Activated CD4-positive, alpha-beta T cell treated with anti-CD3 and anti-CD28 coated beads, Interleukin-10, Interleukin-2, amounts not matched to agents 100 ng/mL and 50 ng/mL, durations not matched to agents 16 hours and 8 hours (primary cell): ENCODE data around the gene NSMCE3.
"Not testable (repeated sequence)": the region's sequence is repeated elsewhere in the genome, so short reads cannot be mapped to it uniquely, and the experiment has no call there.

Experiments
- DNase-seq: peaks from one replicate; pipeline ENCODE4 v3.0.0-alpha.2; 2020

NSMCE3 gene

DNA sequence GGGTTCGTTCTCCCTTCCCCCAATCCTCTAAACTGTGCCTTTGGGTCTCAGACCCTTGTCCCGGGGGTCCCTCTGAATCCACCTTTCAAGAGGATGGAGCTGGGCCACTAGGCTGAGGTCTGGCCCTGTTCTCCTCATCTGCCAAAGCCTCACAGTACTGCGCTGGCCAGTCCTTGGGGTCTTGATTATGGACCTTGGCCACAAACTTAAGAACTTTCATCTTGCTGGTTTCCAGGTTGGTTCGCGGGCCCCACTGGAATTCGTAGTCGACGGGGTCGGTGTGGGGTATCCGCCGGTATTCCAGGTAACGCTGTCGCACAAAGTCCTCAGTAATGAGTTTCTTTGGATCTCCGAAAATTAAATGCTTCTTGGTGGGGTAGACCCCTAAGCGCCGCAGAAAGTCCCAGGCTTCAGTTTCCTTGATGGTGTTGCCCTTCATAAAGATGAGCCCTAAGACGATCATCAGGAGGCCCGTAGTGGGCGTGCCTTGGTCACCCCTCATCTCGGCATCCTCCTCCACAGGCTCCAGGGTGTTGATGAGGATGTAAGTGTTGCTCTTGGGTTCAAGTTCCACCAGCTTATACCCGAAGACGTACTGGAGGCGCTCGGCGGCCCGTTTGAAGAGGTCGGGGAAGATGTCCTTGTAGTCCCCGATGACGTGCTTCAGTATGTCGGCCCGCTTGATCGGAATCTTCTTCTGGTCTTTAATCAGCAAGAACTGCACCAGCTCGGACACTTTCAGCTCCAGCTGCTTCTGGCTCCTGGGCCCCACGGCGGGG lies 727 bp downstream of the NSMCE3 start:
- peak; percentile 50 for DNase-seq

DNA sequence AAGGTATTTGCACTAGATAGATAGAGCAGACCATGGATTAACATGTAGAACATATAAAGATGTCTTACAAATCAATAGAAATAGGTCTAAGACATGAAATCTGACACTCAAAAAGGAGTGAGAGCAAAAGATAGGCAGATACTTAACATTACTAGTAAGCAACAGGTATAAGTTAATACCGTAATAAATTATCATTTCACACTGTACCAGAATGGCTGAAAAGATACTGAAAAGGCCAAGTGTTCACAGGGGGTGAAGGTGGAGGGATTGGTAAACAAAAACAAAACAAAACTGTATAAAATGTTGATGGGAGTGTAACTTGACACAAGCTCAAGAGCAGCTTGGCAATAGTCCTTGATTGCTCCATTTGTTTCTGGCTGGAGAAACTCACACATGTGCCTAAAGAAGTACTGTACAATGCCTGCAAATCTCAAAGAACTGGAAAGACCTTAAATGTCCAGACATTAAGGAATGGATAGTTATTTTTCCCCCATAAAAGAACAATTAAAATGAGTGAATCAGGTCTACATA lies 3.5 kb downstream of the NSMCE3 start:
- no peak for DNase-seq

DNA sequence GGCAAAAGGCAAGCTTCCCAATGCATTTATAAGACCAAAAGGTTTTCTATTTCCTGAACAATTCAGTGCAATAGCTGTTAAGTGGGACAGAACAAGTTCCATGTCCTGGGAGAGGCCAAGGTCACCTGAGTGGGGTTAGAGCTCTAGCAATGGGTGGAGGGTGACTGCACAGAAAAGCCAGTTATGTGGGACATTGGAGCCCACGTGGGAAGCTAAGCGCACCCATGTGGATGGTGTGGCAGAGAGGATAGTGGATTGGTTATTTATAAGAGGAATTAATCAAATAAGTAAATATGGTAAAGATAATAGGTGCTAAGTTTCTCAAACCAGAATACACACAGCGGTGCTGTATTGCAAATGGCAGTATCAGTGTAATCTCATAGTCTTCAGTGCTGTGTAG lies 6.3 kb downstream of the NSMCE3 start:
- DNase-seq: no peak

DNA sequence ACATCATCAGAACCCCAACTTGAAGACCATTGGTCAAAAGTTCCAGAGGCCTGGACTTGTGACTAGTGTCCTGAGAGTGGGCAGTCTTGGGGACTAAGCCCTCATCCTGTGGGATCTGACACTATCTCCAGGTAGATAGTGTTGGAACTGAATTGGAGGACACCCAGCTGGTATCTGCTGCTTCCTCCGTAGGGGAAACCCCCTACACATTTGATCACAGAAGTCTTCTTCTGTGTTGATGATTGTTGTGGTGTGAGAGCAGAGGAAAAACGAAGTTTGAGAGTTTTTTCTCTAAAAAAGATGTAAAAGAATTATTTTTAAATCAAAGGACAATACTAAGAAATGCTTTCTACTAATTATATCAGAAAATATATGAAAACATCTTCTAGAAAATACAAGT lies 6.9 kb downstream of the NSMCE3 start:
- no peak for DNase-seq

DNA sequence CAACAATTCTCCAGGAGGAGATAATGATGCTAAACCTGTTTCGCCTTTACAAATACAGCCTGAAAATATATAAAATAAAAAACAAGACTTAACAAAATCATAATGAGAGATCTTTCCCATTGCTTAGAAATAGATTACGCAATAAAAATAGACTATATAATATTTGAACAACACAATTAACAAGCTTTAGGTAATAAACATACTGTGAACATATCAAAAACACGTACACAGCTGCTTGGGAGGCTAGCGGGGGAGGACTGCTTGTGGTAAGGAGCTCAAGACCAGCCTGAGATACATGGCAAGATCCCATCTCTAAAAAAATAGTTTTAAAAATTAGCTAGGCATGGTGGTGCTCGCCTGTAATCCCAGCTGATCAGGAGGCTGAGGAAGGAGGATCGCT lies 8.7 kb downstream of the NSMCE3 start:
- DNase-seq: no peak

DNA sequence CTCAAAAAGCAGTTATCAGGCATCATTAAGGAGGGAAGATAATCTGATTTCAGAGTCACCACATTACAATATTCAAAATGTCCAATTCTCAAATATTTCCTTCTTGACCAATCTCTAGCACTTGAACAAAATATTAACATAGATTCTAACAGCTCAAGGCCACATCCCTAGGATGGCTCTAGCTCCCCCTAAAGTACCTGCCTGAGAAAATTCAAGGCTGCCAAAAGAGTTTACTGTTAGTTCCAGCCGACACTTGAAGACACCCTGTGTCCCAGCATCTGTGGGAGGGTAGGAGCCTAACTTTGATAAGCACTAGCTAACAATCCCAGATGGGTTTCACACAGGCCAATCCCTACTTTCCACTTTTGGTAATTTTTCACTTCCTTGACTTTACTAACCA lies 10.4 kb downstream of the NSMCE3 start:
- DNase-seq: no peak

DNA sequence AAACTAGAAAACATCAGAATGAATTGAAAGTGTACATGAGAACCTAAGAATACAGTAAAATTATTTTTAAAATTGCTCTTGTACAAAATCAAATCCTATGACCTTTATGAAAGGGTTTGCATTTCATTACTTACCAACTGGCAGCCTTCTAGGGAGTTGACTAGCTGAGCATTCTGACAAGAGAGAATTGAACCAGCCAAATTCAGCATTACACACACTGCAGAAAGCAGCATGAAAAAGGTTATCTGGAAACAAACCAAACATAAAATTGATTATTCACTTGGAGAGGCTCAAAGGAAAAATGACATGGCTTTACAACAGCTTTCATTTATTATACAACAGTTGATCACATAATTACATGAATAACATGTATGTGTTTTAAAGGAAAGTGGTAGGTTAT lies 17.4 kb downstream of the NSMCE3 start:
- DNase-seq: no peak

DNA sequence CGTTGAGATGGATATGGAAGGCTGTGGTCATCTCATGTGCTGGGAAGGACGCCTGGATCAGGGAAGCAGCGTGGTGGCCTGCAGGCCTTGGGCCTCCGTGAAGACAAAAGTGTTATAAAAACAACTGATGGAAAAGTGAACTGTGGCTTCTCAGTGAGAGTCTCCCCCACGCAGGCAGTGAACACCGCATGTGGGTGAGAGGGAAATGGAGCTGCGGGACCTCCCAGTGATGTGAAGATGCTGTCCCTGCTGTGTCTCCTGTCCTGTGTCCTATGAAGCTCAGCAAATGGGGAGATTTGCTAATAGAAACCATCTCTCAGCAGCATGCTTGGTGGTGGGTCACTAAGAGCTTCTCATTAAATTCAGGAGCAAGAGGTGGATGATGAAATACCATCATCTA lies 25.1 kb downstream of the NSMCE3 start:
- no peak for DNase-seq

DNA sequence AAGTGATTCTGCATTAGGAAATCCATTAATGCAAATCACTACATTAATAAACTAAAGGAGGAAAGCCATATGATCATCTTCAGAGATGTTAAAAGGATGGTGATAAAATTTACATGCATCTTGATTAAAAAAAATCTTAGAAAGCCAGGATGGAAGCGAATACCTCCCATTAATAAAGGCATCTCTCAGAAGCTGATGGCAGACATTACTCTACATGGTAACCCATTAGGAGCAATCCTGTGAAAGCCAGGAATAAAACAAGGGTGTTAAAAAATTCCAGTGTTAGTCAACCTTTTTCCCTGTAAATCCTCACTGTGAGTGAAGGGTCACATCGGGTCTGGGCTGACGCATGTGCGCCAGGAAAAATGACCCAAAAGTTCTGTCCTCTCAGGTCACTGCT lies 25.5 kb downstream of the NSMCE3 start:
- no peak for DNase-seq

DNA sequence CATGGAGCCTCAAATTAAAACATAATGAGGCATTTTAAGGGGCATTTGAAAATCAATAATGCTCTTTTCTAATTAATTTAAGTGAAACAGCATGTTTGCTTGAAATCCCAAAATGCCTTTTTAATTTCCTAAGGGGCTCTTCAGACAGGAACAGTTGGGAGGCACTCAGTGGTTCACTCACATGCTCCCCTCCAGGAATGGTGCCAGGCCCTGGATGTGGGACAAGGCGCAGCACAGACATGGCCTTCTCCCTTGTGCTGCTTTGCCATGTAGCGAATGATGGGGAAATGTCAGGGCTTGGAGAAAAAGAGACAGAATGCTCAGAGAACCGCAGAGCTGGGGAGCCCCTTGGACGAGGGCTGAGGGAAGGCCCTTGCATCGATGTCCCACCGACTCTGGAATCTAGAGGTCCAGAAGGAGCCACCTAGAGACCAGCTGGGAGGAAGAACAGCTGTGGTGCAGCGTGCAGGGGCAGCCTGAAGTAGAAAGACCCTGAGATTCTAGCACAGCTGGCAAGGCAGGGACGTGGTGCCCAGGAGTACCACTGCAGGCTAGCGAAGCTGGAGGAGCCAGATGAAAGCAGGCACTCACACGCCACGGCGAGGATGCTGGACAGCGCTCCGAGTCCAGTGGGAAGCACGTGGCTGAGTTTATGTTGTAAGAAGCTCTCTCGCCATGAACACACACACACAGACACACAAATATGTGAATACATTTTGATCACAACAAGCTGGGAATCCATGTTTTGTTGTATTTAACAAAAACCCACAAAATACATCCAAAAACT lies 27.0 kb downstream of the NSMCE3 start:
- no peak for DNase-seq

DNA sequence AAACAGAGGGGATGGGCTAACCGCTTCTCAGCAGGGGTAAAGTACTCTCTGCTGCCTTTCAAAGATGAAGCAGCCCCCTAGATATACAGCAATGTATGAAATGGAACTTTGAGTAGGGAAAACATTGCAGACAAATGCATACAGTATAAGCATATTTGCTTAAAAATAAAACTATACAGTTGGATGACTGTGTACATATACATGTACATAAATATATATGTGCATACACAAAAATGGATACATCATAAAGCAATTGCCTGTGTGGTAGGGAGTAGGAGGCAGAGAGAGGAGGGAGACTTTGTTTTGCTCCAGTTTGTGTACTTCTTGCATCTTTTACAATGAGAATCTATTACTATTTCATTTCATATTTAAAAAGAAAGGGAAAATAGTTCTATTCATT lies 28.4 kb downstream of the NSMCE3 start:
- no peak for DNase-seq

DNA sequence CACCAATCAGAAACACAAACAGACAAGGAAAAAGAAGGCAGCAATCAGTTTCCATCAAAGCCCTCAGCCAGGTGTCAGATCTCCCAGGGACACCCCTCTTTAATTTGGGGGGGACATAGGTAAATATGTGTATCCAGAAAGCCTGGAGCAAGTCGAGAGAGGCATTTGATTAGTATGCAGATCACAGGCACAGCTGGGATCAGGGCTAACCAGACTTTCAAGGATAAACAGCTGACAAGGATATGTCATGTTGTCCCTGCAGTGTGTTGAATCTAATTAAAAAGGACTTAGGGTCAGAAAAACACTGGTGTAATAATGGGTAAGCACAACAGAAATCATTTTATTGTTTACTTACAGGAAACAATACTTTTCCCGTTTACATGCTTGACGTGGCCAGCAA lies 30.2 kb downstream of the NSMCE3 start:
- DNase-seq: no peak

DNA sequence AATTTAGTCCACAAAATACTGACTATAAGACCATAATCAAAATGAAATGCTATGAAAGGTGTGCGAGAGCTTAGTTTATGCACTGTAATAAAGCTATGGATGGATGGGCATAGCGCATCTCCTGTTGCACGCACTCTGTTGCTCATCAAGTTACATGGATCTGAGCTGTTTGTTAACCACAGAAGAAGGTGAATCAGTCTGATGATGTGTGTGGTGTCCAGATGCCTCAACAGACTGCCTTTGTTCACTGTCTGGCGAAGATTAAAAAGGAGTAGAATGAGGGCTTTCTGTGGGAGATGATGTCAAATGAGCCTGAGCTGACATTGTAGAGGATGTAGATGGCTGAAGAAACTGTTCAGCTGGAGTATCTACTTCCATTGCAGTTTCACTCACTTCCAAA lies 36.1 kb downstream of the NSMCE3 start:
- DNase-seq: no peak

DNA sequence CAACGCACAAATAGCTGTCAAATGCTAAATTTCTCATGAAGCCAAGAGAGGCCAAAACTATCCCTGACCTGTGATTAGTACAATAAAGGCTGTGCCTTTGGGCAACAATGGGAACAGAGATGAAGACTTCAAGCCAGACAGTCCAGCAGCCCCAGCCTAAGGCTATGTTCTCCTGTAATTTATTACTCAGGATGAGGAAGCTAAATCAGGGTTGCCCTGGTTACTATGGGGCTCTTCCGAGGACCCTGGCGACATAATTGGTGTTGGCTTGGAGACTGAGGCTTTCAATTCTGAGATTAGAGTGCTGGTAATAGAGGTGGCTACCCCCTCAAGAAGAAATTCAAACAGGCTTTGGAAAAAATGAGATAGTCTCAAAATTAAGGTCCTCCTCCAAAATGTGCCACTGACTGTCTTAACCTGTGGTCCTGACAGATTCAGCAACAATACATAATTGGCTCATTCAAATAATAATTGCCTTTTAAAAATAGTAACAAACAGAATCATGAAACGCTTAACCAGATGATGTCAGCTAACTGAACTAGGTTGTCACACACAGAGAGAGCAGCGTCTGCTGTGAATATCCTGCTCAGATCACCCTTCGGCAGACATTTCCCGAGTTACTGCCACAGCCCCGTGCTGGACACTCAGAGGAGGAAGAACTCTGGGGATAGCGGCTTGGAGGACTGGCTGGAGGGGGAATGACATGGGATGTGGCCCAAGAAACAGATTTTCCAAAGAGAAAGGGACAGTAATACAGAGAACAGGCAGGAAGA lies 43.0 kb downstream of the NSMCE3 start:
- DNase-seq: no peak

DNA sequence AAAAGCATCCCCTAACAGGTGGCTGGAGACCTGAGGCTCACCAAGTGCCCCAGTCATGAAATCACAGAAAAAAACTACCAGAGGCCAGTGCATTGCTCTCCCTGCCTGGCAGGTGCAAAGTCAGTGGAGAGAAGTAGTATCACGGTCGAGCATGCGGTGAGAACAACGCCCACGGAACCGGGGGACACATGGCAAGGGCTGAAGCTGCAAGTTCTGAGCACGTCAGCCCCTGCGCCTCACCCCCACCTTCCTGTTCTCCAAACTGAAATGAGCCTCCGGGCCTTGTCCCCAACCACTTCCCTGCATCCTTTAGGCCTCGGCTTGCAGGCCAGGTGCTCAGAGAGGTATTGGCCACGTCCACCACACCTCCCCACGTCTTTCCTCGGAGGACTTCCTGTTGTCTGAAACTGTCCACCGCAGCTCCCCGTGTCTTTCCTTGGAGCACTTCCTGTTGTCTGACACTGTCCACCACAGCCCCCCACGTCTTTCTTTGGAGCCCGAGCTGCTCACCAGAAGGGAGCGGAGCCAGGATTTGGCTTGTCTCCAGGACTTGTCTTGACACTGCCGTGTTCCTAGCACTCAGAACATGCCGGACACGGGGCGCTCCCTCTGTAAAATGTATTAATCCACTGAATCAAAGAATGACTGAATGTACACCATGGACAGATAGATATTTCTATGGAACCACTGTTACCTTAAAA lies 43.9 kb downstream of the NSMCE3 start:
- no peak for DNase-seq

DNA sequence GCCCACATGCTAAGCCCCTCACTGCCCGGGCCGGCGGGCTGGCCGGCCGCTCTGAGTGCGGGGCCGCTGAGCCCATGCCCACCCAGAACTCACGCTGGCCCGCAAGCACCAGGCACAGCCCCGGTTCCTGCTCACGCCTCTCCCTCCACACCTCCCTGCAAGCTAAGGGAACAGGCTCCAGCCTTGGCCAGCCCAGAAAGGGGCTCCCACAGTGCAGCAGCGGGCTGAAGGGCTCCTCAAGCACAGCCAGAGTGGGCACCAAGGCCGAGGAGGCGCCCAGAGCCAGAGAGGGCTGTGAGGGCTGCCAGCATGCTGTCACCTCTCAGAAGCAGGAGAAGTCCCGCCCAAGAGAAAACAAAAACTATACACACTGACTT lies 44.6 kb downstream of the NSMCE3 start:
- DNase-seq: not testable (repeated sequence)

DNA sequence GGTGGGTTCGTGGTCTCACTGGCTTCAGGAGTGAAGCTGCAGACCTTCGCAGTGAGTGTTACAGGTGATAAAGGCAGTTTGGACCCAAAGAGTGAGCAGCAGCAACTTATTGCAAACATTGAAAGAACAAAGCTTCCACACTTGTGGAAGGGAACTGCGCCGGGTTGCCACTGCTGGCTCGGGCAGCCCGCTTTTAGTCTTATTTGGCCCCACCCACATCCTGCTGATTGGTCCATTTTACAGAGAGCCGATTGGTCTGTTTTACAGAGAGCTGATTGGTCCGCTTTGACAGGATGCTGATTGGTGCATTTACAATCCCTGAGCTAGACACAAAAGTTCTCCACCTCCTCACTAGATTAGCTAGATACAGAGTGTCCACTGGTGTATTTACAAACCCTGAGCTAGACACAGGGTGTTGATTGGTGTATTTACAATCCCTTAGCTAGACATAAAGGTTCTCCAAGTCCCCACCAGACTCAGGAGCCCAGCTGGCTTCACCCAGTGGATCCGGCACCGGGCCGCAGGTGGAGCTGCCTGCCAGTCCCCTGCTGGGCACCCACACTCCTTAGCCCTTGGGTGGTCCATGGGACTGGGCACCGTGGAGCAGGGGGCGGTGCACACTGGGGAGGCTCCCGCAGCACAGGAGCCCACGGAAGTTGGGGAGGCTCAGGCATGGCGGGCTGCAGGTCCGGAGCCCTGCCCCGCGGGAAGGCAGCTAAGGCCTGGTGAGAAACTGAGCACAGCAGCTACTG lies 45.2 kb downstream of the NSMCE3 start:
- DNase-seq: not testable (repeated sequence)

DNA sequence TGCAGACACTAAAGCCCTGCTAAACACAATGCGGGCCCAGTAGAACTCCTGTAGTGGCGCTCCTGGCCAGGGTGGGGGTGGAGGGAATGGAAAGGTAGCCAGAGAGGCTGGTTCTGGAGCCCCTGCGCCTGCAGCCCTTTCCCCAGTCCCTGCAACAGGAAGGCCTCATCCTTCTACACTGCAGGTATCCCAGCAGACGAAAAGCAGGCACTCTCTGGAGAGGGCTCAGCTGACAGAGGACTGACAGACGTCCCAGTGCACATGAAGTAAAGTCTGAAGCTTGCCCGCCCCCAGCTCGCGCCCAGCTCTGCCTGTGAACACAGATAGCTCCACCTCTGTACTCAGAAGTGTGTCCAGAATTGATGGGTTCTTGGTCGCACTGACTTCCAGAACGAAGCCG lies 46.0 kb downstream of the NSMCE3 start:
- no peak for DNase-seq

DNA sequence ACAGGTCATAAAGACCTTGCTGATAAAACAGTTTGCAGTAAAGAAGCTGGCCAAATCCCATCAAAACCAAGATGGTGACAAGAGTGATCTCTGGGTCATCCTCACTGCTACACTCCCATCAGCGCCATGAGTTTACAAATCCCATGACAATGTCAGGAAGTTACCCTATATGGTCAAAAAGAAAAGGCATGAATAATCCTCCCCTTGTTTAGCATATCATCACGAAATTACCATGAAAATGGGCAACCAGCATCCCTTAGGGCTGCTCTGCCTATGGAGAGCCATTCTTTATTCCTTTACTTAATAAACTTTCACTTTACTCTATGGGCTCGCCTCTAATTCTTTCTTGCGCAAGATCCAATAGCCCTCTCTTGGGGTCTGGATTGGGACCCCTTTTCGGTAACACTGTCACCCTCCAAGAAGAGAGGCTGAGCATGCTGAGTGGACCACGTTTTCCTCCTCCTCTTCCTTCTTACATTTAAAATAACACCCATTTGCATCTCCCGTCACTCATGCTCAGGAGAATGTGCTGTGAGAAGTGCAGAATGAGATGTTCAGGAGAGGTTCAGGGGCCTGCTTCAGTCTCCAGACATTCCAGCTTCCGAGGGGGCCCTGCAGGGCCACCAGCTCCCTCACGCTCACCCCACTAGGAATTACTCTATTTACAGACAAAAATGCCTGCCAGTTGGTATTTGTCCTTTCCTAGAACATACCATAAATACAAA lies 47.3 kb downstream of the NSMCE3 start:
- no peak for DNase-seq

DNA sequence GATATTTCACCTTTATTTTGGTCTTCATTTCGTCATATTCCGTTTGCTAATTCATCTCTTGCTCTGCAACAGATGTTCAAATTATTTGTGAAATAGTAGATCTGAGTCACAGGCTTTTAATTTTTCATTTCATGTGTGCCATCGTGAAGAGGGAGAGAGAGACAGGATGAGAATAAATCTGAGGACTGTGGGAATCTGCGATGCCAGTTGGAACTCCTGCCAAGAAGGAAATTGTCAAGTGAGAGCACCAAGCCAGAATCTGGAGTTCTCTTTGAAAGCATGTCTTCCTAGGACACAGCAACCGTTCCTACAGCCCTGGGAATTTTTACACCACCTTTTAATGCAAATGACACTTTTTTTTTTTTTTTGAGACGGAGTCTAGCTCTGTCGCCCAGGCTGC lies 48.8 kb downstream of the NSMCE3 start:
- DNase-seq: no peak

DNA sequence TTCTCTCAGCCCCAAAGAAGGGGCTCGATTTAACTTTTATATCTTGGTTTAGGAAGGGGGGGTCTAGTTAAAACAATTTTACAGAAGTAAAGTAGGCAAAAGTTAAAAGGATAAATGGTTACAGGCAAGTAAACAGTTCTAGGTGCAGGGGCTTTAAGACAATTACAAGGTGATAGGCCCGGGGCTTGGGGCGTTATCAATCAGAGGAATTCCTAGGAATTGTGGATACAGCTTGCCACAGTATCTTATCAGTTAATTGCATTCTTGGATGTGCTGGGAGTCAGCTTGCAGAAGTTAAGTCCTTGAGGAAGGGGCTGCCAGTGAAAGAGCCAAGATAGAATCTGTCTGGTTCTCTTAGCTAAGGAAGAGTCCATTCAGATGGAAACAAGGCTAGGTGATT lies 52.7 kb downstream of the NSMCE3 start:
- no peak for DNase-seq
